Transverse colon (tissue), 4 donors: ENCODE results near the gene SLC19A1. TPM values are rescaled to one million over a fixed set of nuclear protein-coding genes. Genes with fewer than 3 reads are reported as not detected.

ENCODE experiments used
- DNase-seq: peaks from one replicate; pipeline ENCODE4 v3.0.0-alpha.2; 2019
- H3K27ac ChIP-seq, 4 donors: fragments of 200-600 bp; sonication (generic); 2 replicates each; pipeline ENCODE4 v1.5.1; 2016 to 2018; ENCODE audit warnings: inconsistent platforms in 4 of 4
- H3K27me3 ChIP-seq: fragments of 200-600 bp; sonication (generic); 2 replicates; pipeline ENCODE4 v1.5.1; 2017; ENCODE audit warnings: inconsistent platforms
- H3K36me3 ChIP-seq, 4 donors: fragments of 200-600 bp; sonication (generic); 2 replicates each; pipeline ENCODE4 v1.5.1; 2017 to 2019; ENCODE audit warnings: inconsistent platforms in 4 of 4
- H3K4me1 ChIP-seq, 4 donors: fragments of 200-600 bp; sonication (generic); 2 replicates each; pipeline ENCODE4 v1.5.1; 2017 to 2020; ENCODE audit warnings: inconsistent platforms in 4 of 4
- H3K4me3 ChIP-seq, 4 donors: fragments of 200-600 bp; sonication (generic); 1 replicate in 1 of 4; 2 replicates in 3 of 4; pipeline versions ENCODE4 v1.5.1 to v1.6.1; 2017 to 2019; ENCODE audit warnings: inconsistent platforms in 4 of 4
- H3K9me3 ChIP-seq, 2 donors: fragments of 200-600 bp; sonication (generic); 2 replicates each; pipeline ENCODE4 v1.5.1; 2017 to 2019; ENCODE audit warnings: inconsistent platforms in 2 of 2
- EP300 ChIP-seq: sonication (generic); formaldehyde crosslinking; IDR thresholded peaks from one replicate; pipeline ENCODE4 v1.6.1; 2017; ENCODE audit warnings: antibody characterized with exemption, low read depth
- POLR2A ChIP-seq: fragments of 450-650 bp; IDR thresholded peaks from one replicate; pipeline ENCODE4 v1.6.1; 2016; ENCODE audit warnings: antibody characterized with exemption, mild to moderate bottlenecking, moderate library complexity
- POLR2AphosphoS5 ChIP-seq, 3 donors: sonication (generic); formaldehyde crosslinking; IDR thresholded peaks; one replicate each; pipeline ENCODE4 v1.6.1; 2016; ENCODE audit warnings: antibody characterized with exemption in 3 of 3
- WGBS, 2 donors: methylation state at CpG; one replicate each; pipeline ENCODE4 v1.1.5; 2018; ENCODE audit warnings: low coverage in 1 of 2; 5-methylcytosine and 5-hydroxymethylcytosine counted together
- in situ Hi-C, 4 donors: fragments of 200-750 bp; cut with MboI; loops; one replicate each; pipeline versions ENCODE4 v1.15.0 to v1.15.1; 2017; ENCODE audit warnings: low sequenced_read_pairs in 3 of 4, low pct_ligation_motif_present in 1 of 4, low pct_unique_long_range_greater_than_20kb in 1 of 4
- intact Hi-C: fragments of 100-400 bp; cut with DNase I; formaldehyde crosslinking; loops from one replicate; pipeline ENCODE4 v1.15.1; 2023; ENCODE audit warnings: low total_unique reads
- total RNA-seq, 4 donors: library from RNA; depleted of rRNA; stranded (reverse); fragments of >200 nt; gene quantifications; one replicate each; pipeline ENCODE4 v1.1.0, GENCODE V29; 2016
- TF ChIP-seq, protein P1 (sequence below), 5 experiments: fragments of 200-600 bp in 3 of 5; fragments of 450-650 bp in 2 of 5; sonication (generic) in 3 of 5; IDR thresholded peaks; 1 replicate in 2 of 5; 2 replicates in 3 of 5; pipeline ENCODE4 v1.5.1; 2016 to 2017; ENCODE audit warnings: antibody characterized with exemption in 5 of 5, inconsistent platforms in 3 of 5, mild to moderate bottlenecking in 2 of 5, moderate library complexity in 1 of 5

The SLC19A1 gene
- total RNA-seq, 4 donors from 2014 or later = 8.3 to 24.1 (median 17.3) TPM

DNA sequence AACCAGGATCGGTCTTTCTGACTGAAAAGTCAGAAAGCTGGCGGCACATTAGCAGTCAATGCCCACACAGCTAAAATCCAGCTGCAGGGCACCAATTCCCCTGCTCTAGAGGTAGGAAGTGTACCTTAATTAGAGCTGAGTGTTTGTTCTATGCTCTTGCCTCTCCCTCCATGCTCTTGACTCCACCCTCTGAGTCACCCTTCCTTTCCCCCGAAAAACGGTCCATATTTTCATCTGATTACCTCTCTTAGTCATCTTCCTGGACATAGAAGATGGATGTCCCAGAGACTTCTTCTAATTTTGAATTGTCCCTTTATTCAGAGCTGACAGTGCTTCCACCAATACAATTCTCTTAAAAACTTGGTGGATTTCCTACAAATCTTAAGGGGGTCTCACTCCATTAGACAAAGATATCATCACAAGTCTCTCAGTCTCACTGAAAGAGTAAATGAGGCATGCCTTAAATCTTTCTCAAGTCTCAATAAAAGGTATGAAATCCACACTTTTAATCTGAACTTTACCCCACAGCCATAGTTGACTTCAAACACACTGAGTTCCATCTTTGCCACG is 44.1 kb upstream of the SLC19A1 start:
- Histone ChIP-seq H3K27ac (no peak overlapping the region), H3K4me3 (no peak overlapping the region), H3K27me3 (peaks cover 16% of the 10 kb centered on the region), H3K4me1 (peaks cover 0 to 10% (median 6%) of the 10 kb centered on the region in 4 donors), H3K36me3 (no peaks in the 10 kb centered on the region), H3K9me3 (peaks cover 12 to 13% of the 10 kb centered on the region in 2 donors)
- in situ Hi-C loops = no loop called here
- DNase-seq = no peak
- TF ChIP-seq POLR2AphosphoS5 (IDR thresholded peaks at IDR 0.05) (no peak), POLR2A (no peak), EP300 (no peak)
- TF ChIP-seq, protein P1, sequence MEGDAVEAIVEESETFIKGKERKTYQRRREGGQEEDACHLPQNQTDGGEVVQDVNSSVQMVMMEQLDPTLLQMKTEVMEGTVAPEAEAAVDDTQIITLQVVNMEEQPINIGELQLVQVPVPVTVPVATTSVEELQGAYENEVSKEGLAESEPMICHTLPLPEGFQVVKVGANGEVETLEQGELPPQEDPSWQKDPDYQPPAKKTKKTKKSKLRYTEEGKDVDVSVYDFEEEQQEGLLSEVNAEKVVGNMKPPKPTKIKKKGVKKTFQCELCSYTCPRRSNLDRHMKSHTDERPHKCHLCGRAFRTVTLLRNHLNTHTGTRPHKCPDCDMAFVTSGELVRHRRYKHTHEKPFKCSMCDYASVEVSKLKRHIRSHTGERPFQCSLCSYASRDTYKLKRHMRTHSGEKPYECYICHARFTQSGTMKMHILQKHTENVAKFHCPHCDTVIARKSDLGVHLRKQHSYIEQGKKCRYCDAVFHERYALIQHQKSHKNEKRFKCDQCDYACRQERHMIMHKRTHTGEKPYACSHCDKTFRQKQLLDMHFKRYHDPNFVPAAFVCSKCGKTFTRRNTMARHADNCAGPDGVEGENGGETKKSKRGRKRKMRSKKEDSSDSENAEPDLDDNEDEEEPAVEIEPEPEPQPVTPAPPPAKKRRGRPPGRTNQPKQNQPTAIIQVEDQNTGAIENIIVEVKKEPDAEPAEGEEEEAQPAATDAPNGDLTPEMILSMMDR (IDR thresholded peaks at IDR 0.05) = no peak
- intact Hi-C loops = no loop called here
- 63 to 86% methylated on average over 3 to 5 of the region's 5 CpGs for WGBS, 2 donors

- Histone ChIP-seq H3K9me3 (peaks cover 12 to 13% of the 10 kb centered on the region in 2 donors), H3K27ac (no peak overlapping the region), H3K36me3 (no peaks in the 10 kb centered on the region), H3K27me3 (peaks cover 10% of the 10 kb centered on the region), H3K4me1 (peaks cover 0 to 2% (median under 1%) of the 10 kb centered on the region in 4 donors), H3K4me3 (no peak overlapping the region)
- in situ Hi-C loops (no loop called here), intact Hi-C loops (no loop called here)
- WGBS, 2 donors = 86 to 90% methylated on average over 2 to 4 of the region's 4 CpGs
- TF ChIP-seq, protein P1 (IDR thresholded peaks at IDR 0.05) = no peak
- TF ChIP-seq EP300 = no peak
- no peak for TF ChIP-seq POLR2A
- TF ChIP-seq POLR2AphosphoS5 (IDR thresholded peaks at IDR 0.05) = no peak
- DNase-seq = no peak
Observed at GRCh38 chr21:45584786-45585185, 42.5 kb upstream of the SLC19A1 start.

- in situ Hi-C loops (no loop called here), intact Hi-C loops (no loop called here)
- TF ChIP-seq POLR2AphosphoS5 (IDR thresholded peaks at IDR 0.05) (no peak), POLR2A (no peak), EP300 (no peak)
- TF ChIP-seq, protein P1 (IDR thresholded peaks at IDR 0.05) = no peak
- Histone ChIP-seq H3K36me3 (no peaks in the 10 kb centered on the region), H3K27ac (no peak overlapping the region), H3K4me1 (no peaks in the 10 kb centered on the region), H3K9me3 (peaks cover 12 to 13% of the 10 kb centered on the region in 2 donors), H3K4me3 (no peak overlapping the region), H3K27me3 (peaks cover 2% of the 10 kb centered on the region)
- DNase-seq = peak; percentile 1
- WGBS, 2 donors = 83% methylated on average over 7 of the region's 10 CpGs; no CpG with 5 or more reads in 1 of the 2 donors
Observed at GRCh38 chr21:45583831-45584509, 41.7 kb upstream of the SLC19A1 start.

DNA sequence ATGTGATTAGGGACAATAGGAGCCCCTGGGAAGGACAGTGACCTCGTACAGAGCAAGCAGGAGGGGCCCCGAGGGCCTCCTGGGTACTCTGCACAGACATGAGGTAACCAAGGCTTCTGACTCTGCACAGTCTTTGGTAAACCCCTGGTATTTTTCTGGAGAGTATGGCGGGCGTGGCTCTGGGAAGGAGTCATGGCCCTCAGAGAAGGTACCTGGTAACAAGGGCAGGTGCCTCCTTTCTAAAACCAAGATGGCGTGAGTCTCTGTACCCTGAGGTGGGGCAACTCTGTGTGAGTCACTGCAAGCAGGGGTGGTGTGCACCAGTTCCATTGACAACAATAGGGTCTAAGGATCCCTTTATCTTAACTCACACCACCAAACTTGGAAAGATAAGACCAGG is 39.9 kb upstream of the SLC19A1 start:
- peak; percentile 1 for DNase-seq

More for the DNA sequence above, 39.9 kb upstream of the SLC19A1 start:
- no peak overlapping the region for H3K4me3 ChIP-seq
- peaks cover 12 to 13% of the 10 kb centered on the region in 2 donors for H3K9me3 ChIP-seq
- TF ChIP-seq EP300 = no peak
- no peak for TF ChIP-seq POLR2A
- TF ChIP-seq POLR2AphosphoS5 (IDR thresholded peaks at IDR 0.05) = no peak
- TF ChIP-seq, protein P1 (IDR thresholded peaks at IDR 0.05) = no peak
- no peaks in the 10 kb centered on the region for H3K4me1 ChIP-seq
- no peaks in the 10 kb centered on the region for H3K36me3 ChIP-seq
- WGBS, 2 donors = 79 to 90% methylated on average over 2 to 5 of the region's 5 CpGs
- no peak overlapping the region for H3K27ac ChIP-seq
- intact Hi-C loops (no loop called here), in situ Hi-C loops (no loop called here)
- H3K27me3 ChIP-seq = no peaks in the 10 kb centered on the region
